ENCODE measurements around the gene IL21R.

DNA sequence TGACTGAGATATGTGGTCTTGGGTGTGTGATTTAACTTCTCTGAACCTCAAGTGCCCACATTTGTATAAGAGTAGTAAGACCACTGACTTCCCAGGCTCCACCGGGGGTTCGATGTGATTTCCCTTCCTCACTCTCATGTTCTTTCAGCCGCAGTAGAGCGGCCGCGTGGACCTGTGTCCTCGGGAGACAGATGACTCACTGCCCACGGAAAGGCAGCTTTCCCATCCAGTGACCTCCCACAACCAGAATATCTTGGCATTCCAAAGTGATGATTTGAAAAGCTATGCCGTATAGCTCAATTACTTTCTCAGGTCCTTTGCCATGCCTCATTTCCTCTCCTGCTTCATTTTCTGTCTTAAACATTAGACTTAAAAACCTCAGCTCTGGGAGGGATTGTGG is 73.6 kb downstream of the IL21R start:
- TF ChIP-seq, protein P1, sequence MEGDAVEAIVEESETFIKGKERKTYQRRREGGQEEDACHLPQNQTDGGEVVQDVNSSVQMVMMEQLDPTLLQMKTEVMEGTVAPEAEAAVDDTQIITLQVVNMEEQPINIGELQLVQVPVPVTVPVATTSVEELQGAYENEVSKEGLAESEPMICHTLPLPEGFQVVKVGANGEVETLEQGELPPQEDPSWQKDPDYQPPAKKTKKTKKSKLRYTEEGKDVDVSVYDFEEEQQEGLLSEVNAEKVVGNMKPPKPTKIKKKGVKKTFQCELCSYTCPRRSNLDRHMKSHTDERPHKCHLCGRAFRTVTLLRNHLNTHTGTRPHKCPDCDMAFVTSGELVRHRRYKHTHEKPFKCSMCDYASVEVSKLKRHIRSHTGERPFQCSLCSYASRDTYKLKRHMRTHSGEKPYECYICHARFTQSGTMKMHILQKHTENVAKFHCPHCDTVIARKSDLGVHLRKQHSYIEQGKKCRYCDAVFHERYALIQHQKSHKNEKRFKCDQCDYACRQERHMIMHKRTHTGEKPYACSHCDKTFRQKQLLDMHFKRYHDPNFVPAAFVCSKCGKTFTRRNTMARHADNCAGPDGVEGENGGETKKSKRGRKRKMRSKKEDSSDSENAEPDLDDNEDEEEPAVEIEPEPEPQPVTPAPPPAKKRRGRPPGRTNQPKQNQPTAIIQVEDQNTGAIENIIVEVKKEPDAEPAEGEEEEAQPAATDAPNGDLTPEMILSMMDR (IDR thresholded peaks at IDR 0.05; ENCODE audit: low read depth, low read length, poor library complexity, severe bottlenecking) = no peak
- TF ChIP-seq EZH2phosphoT487 (IDR thresholded peaks at IDR 0.05; ENCODE audit: borderline replicate concordance, low read length) = no peak
